NCI-H2171 treated with DMSO at 0.1 percent for 48 hours (cell line): ENCODE measurements around the gene DNAJC3.

Source experiments
- DNase-seq: peaks from one replicate; lab custom pipeline; 2025; lab: John Stamatoyannopoulos, UW

Gene DNAJC3

GRCh38 chr13:95842898-95843297, 166.0 kb downstream of the DNAJC3 start:
- no peak for DNase-seq
